Endothelial cell of umbilical vein (primary cell): ENCODE data around the gene LMF1.

Source experiments
- CTCF ChIP-seq, 2 donors: IDR thresholded peaks; 1 replicate in 1 of 2; 2 replicates in 1 of 2; pipeline ENCODE4 v1.5.1; 2011; ENCODE audit warnings: low read length in 2 of 2, mild to moderate bottlenecking in 2 of 2, moderate library complexity in 2 of 2, control low read depth in 1 of 2, inconsistent platforms in 1 of 2, low read depth in 1 of 2; ENCODE audit not compliant: insufficient read depth in 1 of 2; ENCODE audit errors: extremely low read depth in 1 of 2
- EZH2 ChIP-seq: IDR thresholded peaks from 2 replicates; pipeline ENCODE4 v1.6.1; 2012; ENCODE audit warnings: borderline replicate concordance, low read depth, mild to moderate bottlenecking, moderate library complexity, low read length, inconsistent platforms; ENCODE audit not compliant: severe bottlenecking
- FOS ChIP-seq: IDR thresholded peaks from 2 replicates; pipeline ENCODE4 v1.6.1; 2011; ENCODE audit warnings: mild to moderate bottlenecking, low read length, moderate library complexity, borderline replicate concordance; ENCODE audit not compliant: insufficient read depth
- GATA2 ChIP-seq: IDR thresholded peaks from 2 replicates; pipeline ENCODE4 v1.7.0; 2011; ENCODE audit warnings: low read depth, mild to moderate bottlenecking, moderate library complexity, mixed read lengths, low read length; ENCODE audit not compliant: insufficient read length, insufficient read depth
- MAX ChIP-seq: IDR thresholded peaks from 2 replicates; pipeline ENCODE4 v1.6.1; 2011; ENCODE audit not compliant: insufficient read depth, insufficient read length
- MYC ChIP-seq: IDR thresholded peaks from one replicate; pipeline ENCODE4 v1.6.1; 2011; ENCODE audit warnings: mild to moderate bottlenecking, low read depth, low read length
- POLR2A ChIP-seq: IDR thresholded peaks from 2 replicates; pipeline ENCODE4 v1.6.1; 2012; ENCODE audit warnings: low read depth, mild to moderate bottlenecking, control low read depth, low read length
- POLR2AphosphoS5 ChIP-seq: IDR thresholded peaks from 2 replicates; pipeline ENCODE4 v1.6.1; 2012; ENCODE audit warnings: low read depth, mild to moderate bottlenecking, control low read depth, low read length, moderate library complexity; ENCODE audit not compliant: insufficient read depth

- TF ChIP-seq CTCF (IDR thresholded peaks at IDR 0.05; ENCODE audit: extremely low read depth in 1 of 2, insufficient read depth in 1 of 2, low read depth in 1 of 2, low read length in 2 of 2) (no peak), POLR2AphosphoS5 (no peak), EZH2 (no peak), POLR2A (no peak), GATA2 (no peak), MYC (no peak), FOS (no peak), MAX (no peak)
These were observed 146.2 kb downstream of the LMF1 start for GRCh38 chr16:824601-825000.
